H9 (cell line): ENCODE data around the gene OXTR. TPM values are rescaled to one million over a fixed set of nuclear protein-coding genes. Genes with fewer than 3 reads are reported as not detected.

Experiments used
- DNase-seq: peaks from one replicate; pipeline ENCODE4 v3.0.0-alpha.2; 2017
- H2AFZ ChIP-seq: one replicate; pipeline ENCODE4 v1.6.1; 2013; ENCODE audit warnings: mild to moderate bottlenecking, low read length, control low read depth, moderate library complexity
- H2AK5ac ChIP-seq: 2 replicates; pipeline ENCODE4 v1.6.1; 2013; ENCODE audit warnings: low read length, control low read depth, mixed read lengths; ENCODE audit not compliant: insufficient read length
- H2BK120ac ChIP-seq: one replicate; pipeline ENCODE4 v1.6.1; 2013; ENCODE audit warnings: low read depth, mild to moderate bottlenecking, low read length, control low read depth, inconsistent platforms; ENCODE audit not compliant: poor library complexity, severe bottlenecking
- H2BK12ac ChIP-seq: 2 replicates; pipeline ENCODE4 v1.6.1; 2013; ENCODE audit warnings: low read length, control low read depth, mixed read lengths, low read depth; ENCODE audit not compliant: insufficient read length
- H2BK15ac ChIP-seq: 2 replicates; pipeline ENCODE4 v1.6.1; 2013; ENCODE audit warnings: low read depth, low read length, control low read depth
- H2BK20ac ChIP-seq: one replicate; pipeline ENCODE4 v1.6.1; 2013; ENCODE audit warnings: low read depth, mild to moderate bottlenecking, low read length, control low read depth, inconsistent platforms; ENCODE audit not compliant: poor library complexity, severe bottlenecking
- H2BK5ac ChIP-seq: 2 replicates; pipeline ENCODE4 v1.6.1; 2013; ENCODE audit warnings: low read length, control low read depth, mixed read lengths; ENCODE audit not compliant: insufficient read length
- H3K14ac ChIP-seq: 2 replicates; pipeline ENCODE4 v1.6.1; 2013; ENCODE audit warnings: low read length, control low read depth; ENCODE audit not compliant: insufficient read depth
- H3K18ac ChIP-seq: 2 replicates; pipeline ENCODE4 v1.6.1; 2013; ENCODE audit warnings: low read depth, mild to moderate bottlenecking, mixed read lengths, low read length, control low read depth; ENCODE audit not compliant: insufficient read length
- H3K23ac ChIP-seq: 2 replicates; pipeline ENCODE4 v1.6.1; 2013; ENCODE audit warnings: low read length, control low read depth, mixed read lengths, low read depth; ENCODE audit not compliant: insufficient read length
- H3K23me2 ChIP-seq: 2 replicates; pipeline ENCODE4 v1.6.1; 2013; ENCODE audit warnings: low read depth, mild to moderate bottlenecking, mixed read lengths, low read length, control low read depth; ENCODE audit not compliant: insufficient read length, poor library complexity, severe bottlenecking
- H3K27ac ChIP-seq: 2 replicates; pipeline ENCODE4 v1.5.1; 2013; ENCODE audit warnings: low read length, control low read depth, mixed read lengths, low read depth; ENCODE audit not compliant: insufficient read length
- H3K27me3 ChIP-seq: 2 replicates; pipeline ENCODE4 v1.6.1; 2013; ENCODE audit warnings: low read length, control low read depth, inconsistent platforms; ENCODE audit not compliant: insufficient read depth
- H3K4ac ChIP-seq: 2 replicates; pipeline ENCODE4 v1.6.1; 2013; ENCODE audit warnings: low read depth, mild to moderate bottlenecking, control low read depth, inconsistent platforms, low read length, moderate library complexity
- H3K4me1 ChIP-seq: 2 replicates; pipeline ENCODE4 v1.6.1; 2013; ENCODE audit warnings: low read length, control low read depth, inconsistent platforms; ENCODE audit not compliant: insufficient read depth
- H3K4me2 ChIP-seq: 2 replicates; pipeline ENCODE4 v1.6.1; 2013; ENCODE audit warnings: low read length, control low read depth, mixed read lengths; ENCODE audit not compliant: insufficient read length, insufficient read depth
- H3K56ac ChIP-seq: 2 replicates; pipeline ENCODE4 v1.6.1; 2013; ENCODE audit warnings: low read depth, mild to moderate bottlenecking, mixed read lengths, low read length, control low read depth; ENCODE audit not compliant: insufficient read length
- H3K79me1 ChIP-seq: 2 replicates; pipeline ENCODE4 v1.6.1; 2013; ENCODE audit warnings: low read depth, mild to moderate bottlenecking, moderate library complexity, low read length, control low read depth, inconsistent platforms; ENCODE audit not compliant: insufficient read depth, poor library complexity, severe bottlenecking
- H3K79me2 ChIP-seq: 2 replicates; pipeline ENCODE4 v1.6.1; 2013; ENCODE audit warnings: low read length, control low read depth, inconsistent platforms; ENCODE audit not compliant: insufficient read depth
- H3K9ac ChIP-seq: 2 replicates; pipeline ENCODE4 v1.6.1; 2013; ENCODE audit warnings: low read length, control low read depth, mixed read lengths; ENCODE audit not compliant: insufficient read length; ENCODE audit errors: extremely low read depth
- H3K9me3 ChIP-seq: one replicate; pipeline ENCODE4 v1.6.1; 2013; ENCODE audit warnings: low read depth, low read length, inconsistent platforms; ENCODE audit not compliant: control insufficient read depth
- H3T11ph ChIP-seq: one replicate; pipeline ENCODE4 v1.6.1; 2013; ENCODE audit warnings: mild to moderate bottlenecking, low read length, control low read depth, inconsistent platforms
- H4K20me1 ChIP-seq: one replicate; pipeline ENCODE4 v1.6.1; 2013; ENCODE audit not compliant: control insufficient read depth, insufficient read length, insufficient read depth
- H4K5ac ChIP-seq: 2 replicates; pipeline ENCODE4 v1.6.1; 2013; ENCODE audit warnings: low read depth, mild to moderate bottlenecking, mixed read lengths, low read length, control low read depth; ENCODE audit not compliant: insufficient read length
- H4K8ac ChIP-seq: replicated peaks from 2 replicates; pipeline ENCODE4 v1.6.1; 2013; ENCODE audit warnings: low read length, control low read depth, mixed read lengths, low read depth; ENCODE audit not compliant: insufficient read length
- H4K91ac ChIP-seq: 2 replicates; pipeline ENCODE4 v1.6.1; 2013; ENCODE audit warnings: low read depth, mild to moderate bottlenecking, moderate library complexity, mixed read lengths, low read length, control low read depth; ENCODE audit not compliant: insufficient read length
- H3K27ac Mint-ChIP-seq, 3 experiments: 2 replicates in 2 of 3; 3 replicates in 1 of 3; pipeline ENCODE4 v1.8.0; 2020 to 2021; ENCODE audit warnings: mixed read lengths in 3 of 3, mild to moderate bottlenecking in 1 of 3, moderate library complexity in 1 of 3
- H3K27me3 Mint-ChIP-seq: 2 replicates; pipeline ENCODE4 v1.8.0; 2021; ENCODE audit warnings: low read depth, mild to moderate bottlenecking, moderate library complexity, mixed read lengths
- H3K36me3 Mint-ChIP-seq, 3 experiments: 2 replicates in 2 of 3; 3 replicates in 1 of 3; pipeline ENCODE4 v1.8.0; 2020 to 2021; ENCODE audit warnings: low read depth in 3 of 3, mixed read lengths in 3 of 3; ENCODE audit not compliant: insufficient read depth in 1 of 3
- H3K4me1 Mint-ChIP-seq, 2 experiments: 2 replicates each; pipeline ENCODE4 v1.8.0; 2020; ENCODE audit warnings: mixed read lengths in 2 of 2
- H3K4me3 Mint-ChIP-seq, 2 experiments: 2 replicates in 1 of 2; 3 replicates in 1 of 2; pipeline ENCODE4 v1.8.0; 2020 to 2021; ENCODE audit warnings: mild to moderate bottlenecking in 2 of 2, mixed read lengths in 2 of 2, moderate library complexity in 1 of 2
- H3K9me3 Mint-ChIP-seq, 2 experiments: 2 replicates in 1 of 2; 3 replicates in 1 of 2; pipeline ENCODE4 v1.8.0; 2020; ENCODE audit warnings: mild to moderate bottlenecking in 2 of 2, mixed read lengths in 2 of 2, moderate library complexity in 1 of 2
- WGBS: extraction: QIAGEN DNeasy Blood & Tissue Kit; methylation state at CpG from one replicate; pipeline ENCODE4 v1.1.7; 2013; ENCODE audit warnings: missing lambda C conversion rate, low lambda C conversion rate, mixed read lengths; ENCODE audit not compliant: insufficient read length; ENCODE audit errors: extremely low coverage; 5-methylcytosine and 5-hydroxymethylcytosine counted together
- total RNA-seq: library from RNA; stranded (reverse); gene quantifications from 2 replicates; pipeline ENCODE4 v1.2.1, GENCODE V29; 2021
- TF ChIP-seq, protein P1 (sequence below): fragments of 200-600 bp; sonication (generic); conservative IDR thresholded peaks from 3 replicates; pipeline ENCODE4 v1.8.0; 2021; ENCODE audit warnings: antibody characterized with exemption, mild to moderate bottlenecking

OXTR gene
- total RNA-seq, 1 experiment from 2014 or later, result 1.7 TPM

DNA sequence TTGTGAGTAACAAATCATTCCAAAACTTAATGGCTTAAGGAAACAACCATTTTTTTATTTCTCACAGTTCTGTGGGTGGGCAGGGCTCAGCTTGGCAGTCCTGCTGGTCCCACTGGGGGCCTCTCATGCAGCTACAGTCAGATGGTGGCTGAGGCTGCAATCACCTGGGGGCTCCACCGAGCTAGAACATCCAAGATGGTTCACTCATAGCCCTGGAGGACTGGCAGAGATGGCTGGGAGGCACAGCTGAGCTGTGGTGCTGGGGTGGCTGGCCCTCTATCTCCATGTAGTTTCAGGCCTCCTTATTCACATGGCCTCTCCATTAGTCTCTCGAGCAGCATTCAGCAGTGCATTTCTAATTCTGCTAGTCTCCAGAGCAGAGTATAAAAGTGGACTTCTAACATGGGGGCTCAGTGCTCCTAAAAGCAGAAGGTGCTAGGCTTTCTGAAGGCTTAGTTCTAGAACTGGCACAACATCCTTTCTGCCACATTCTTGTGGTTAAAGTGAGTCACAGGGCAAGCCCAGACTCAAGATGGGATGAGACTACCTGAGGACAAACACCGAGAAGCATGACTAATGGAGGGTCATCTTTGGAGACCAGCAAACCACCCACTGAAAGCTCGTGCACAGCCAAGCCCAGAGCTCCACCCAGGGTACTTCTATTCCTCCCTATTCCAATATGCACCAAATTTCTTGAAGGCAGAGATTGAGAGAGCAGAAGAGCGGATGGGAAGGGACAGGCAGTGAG is 29.5 kb downstream of the OXTR start:
- Histone ChIP-seq H2BK12ac (no peak overlapping the region), H3K9me3 (no peaks in the 10 kb centered on the region), H3K4me1 (peaks cover 12% of the 10 kb centered on the region; the same call in 1 of the 2 replicates), H2BK20ac (no peak overlapping the region), H2AFZ (no peak overlapping the region), H3T11ph (no peak overlapping the region), H2BK120ac (no peak overlapping the region), H2BK15ac (no peak overlapping the region), H4K20me1 (no peaks in the 10 kb centered on the region), H3K79me1 (no peaks in the 10 kb centered on the region), H4K91ac (no peak overlapping the region), H2AK5ac (no peak overlapping the region), H3K56ac (no peak overlapping the region), H4K5ac (no peak overlapping the region), H3K4ac (no peak overlapping the region), H3K9ac (no peak overlapping the region), H3K27me3 (no peaks in the 10 kb centered on the region), H3K18ac (no peak overlapping the region), H3K4me2 (no peak overlapping the region), H3K27ac (no peak overlapping the region), H3K23ac (no peak overlapping the region), H4K8ac (no peak overlapping the region), H3K14ac (no peak overlapping the region), H2BK5ac (no peak overlapping the region), H3K23me2 (peaks cover 3% of the 10 kb centered on the region), H3K79me2 (no peaks in the 10 kb centered on the region)
- no peaks in the 10 kb centered on the region for H3K36me3 Mint-ChIP-seq
- WGBS, result no CpG with 5 or more reads among the region's 5 CpGs
- no peak overlapping the region for H3K27ac Mint-ChIP-seq
- TF ChIP-seq, protein P1, sequence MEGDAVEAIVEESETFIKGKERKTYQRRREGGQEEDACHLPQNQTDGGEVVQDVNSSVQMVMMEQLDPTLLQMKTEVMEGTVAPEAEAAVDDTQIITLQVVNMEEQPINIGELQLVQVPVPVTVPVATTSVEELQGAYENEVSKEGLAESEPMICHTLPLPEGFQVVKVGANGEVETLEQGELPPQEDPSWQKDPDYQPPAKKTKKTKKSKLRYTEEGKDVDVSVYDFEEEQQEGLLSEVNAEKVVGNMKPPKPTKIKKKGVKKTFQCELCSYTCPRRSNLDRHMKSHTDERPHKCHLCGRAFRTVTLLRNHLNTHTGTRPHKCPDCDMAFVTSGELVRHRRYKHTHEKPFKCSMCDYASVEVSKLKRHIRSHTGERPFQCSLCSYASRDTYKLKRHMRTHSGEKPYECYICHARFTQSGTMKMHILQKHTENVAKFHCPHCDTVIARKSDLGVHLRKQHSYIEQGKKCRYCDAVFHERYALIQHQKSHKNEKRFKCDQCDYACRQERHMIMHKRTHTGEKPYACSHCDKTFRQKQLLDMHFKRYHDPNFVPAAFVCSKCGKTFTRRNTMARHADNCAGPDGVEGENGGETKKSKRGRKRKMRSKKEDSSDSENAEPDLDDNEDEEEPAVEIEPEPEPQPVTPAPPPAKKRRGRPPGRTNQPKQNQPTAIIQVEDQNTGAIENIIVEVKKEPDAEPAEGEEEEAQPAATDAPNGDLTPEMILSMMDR, result no peak
- no peak for DNase-seq
- no peak overlapping the region for H3K4me3 Mint-ChIP-seq
- no peaks in the 10 kb centered on the region; a peak in 1 of 5 replicates for H3K9me3 Mint-ChIP-seq
- peaks cover 37 to 41% of the 10 kb centered on the region in 2 experiments for H3K4me1 Mint-ChIP-seq
- H3K27me3 Mint-ChIP-seq, result peaks cover 28% of the 10 kb centered on the region
